PC-3 (cell line): ENCODE results near the gene GOLM1. TPM values are rescaled to one million over a fixed set of nuclear protein-coding genes. Genes with fewer than 3 reads are reported as not detected.

ENCODE experiments used
- ATAC-seq: fragments of 200-7000 bp; cut with Tn5 transposase; 2 replicates; pipeline ENCODE4 v1.9.1; 2020; ENCODE audit warnings: mild to moderate bottlenecking, moderate library complexity
- BruUV-seq: library from RNA; stranded (reverse); fragments of 400-500 nt; replicated peaks from 2 replicates; lab custom pipeline; 2021; lab: Mats Ljungman, UMichigan
- CTCF ChIA-PET: fragments of 300-600 bp; sonication (Branson Sonifier 250); formaldehyde crosslinking; loops from one replicate; lab custom pipeline; 2022; ENCODE audit warnings: antibody characterized with exemption; lab: Charles Lee
- POLR2A ChIA-PET: fragments of 300-600 bp; sonication (Branson Sonifier 250); formaldehyde crosslinking; loops from one replicate; lab custom pipeline; 2022; ENCODE audit warnings: antibody characterized with exemption; ENCODE audit not compliant: unreplicated experiment; lab: Charles Lee
- DNase-seq: peaks from one replicate; pipeline ENCODE4 v3.0.0-alpha.2; 2015
- H2AFZ ChIP-seq: fragments of 300-600 bp; sonication (generic); 2 replicates; pipeline ENCODE4 v1.6.0; 2016; ENCODE audit warnings: antibody characterized with exemption, low read length
- H3F3A ChIP-seq: fragments of 300-600 bp; sonication (generic); one replicate; pipeline ENCODE4 v1.6.0; 2017; ENCODE audit warnings: antibody characterized with exemption, low read length, control low read depth, mild to moderate bottlenecking; ENCODE audit not compliant: unreplicated experiment
- H3K27ac ChIP-seq: fragments of 300-600 bp; sonication (generic); 2 replicates; pipeline ENCODE4 v1.5.1; 2016; ENCODE audit warnings: mild to moderate bottlenecking, low read length
- H3K27me3 ChIP-seq: fragments of 300-600 bp; sonication (generic); 2 replicates; pipeline ENCODE4 v1.6.1; 2016; ENCODE audit warnings: low read length, mixed read lengths
- H3K36me3 ChIP-seq: fragments of 300-600 bp; sonication (generic); 2 replicates; pipeline ENCODE4 v1.6.1; 2016; ENCODE audit warnings: low read depth, mixed run types, low read length, mixed read lengths
- H3K4me1 ChIP-seq: fragments of 300-600 bp; sonication (generic); 2 replicates; pipeline ENCODE4 v1.5.1; 2016; ENCODE audit warnings: low read length; ENCODE audit not compliant: insufficient read depth
- H3K4me2 ChIP-seq: fragments of 300-600 bp; sonication (generic); 2 replicates; pipeline ENCODE4 v1.6.0; 2016; ENCODE audit warnings: low read length
- H3K4me3 ChIP-seq: fragments of 300-600 bp; sonication (generic); 2 replicates; pipeline ENCODE4 v1.5.1; 2016; ENCODE audit warnings: mild to moderate bottlenecking, low read length, mixed read lengths
- H3K79me2 ChIP-seq: fragments of 300-600 bp; sonication (generic); 2 replicates; pipeline ENCODE4 v1.6.1; 2017; ENCODE audit warnings: low read length, mixed read lengths
- H3K9ac ChIP-seq: fragments of 300-600 bp; sonication (generic); 2 replicates; pipeline ENCODE4 v1.6.0; 2016; ENCODE audit warnings: mild to moderate bottlenecking, low read length
- H3K9me2 ChIP-seq: fragments of 300-600 bp; sonication (generic); replicated peaks from 2 replicates; pipeline ENCODE4 v1.6.1; 2016; ENCODE audit warnings: mixed run types, low read length, mixed read lengths
- H3K9me3 ChIP-seq: fragments of 300-600 bp; sonication (generic); 2 replicates; pipeline ENCODE4 v1.6.1; 2016; ENCODE audit warnings: low read length, mixed read lengths
- H4K20me1 ChIP-seq: fragments of 300-600 bp; sonication (generic); 2 replicates; pipeline ENCODE4 v1.6.1; 2016; ENCODE audit warnings: low read length, mixed read lengths
- EZH2 ChIP-seq: fragments of 300-600 bp; sonication (generic); IDR thresholded peaks from one replicate; pipeline ENCODE4 v1.6.1; 2017; ENCODE audit warnings: antibody characterized with exemption, mild to moderate bottlenecking, low read length; ENCODE audit not compliant: unreplicated experiment
- EZH2phosphoT487 ChIP-seq: fragments of 300-600 bp; sonication (generic); IDR thresholded peaks from 2 replicates; pipeline ENCODE4 v1.6.1; 2018; ENCODE audit warnings: mild to moderate bottlenecking, antibody characterized with exemption, low read length, borderline replicate concordance
- intact Hi-C: fragments of 100-400 bp; cut with micrococcal nuclease; formaldehyde crosslinking; loops from 2 replicates; pipeline ENCODE4 v1.9.0; 2023
- total RNA-seq: library from RNA; depleted of rRNA; stranded (reverse); fragments of >200 nt; gene quantifications from 2 replicates; pipeline ENCODE4 v1.2.3, GENCODE V29; 2014
- TF ChIP-seq, protein P1 (sequence below): fragments of 300-600 bp; sonication (generic); conservative IDR thresholded peaks from 2 replicates; pipeline ENCODE4 v1.5.1; 2017; ENCODE audit warnings: antibody characterized with exemption, low read depth, mild to moderate bottlenecking, low read length

Gene GOLM1
- total RNA-seq, 1 experiment from 2014 or later = 55.8 TPM

GRCh38 chr9:86102626-86103025, 3.3 kb upstream of the GOLM1 start:
- no peak overlapping the region for H2AFZ ChIP-seq
- no peaks in the 10 kb centered on the region for H3K9me3 ChIP-seq
- DNase-seq = no peak
- H4K20me1 ChIP-seq = no peaks in the 10 kb centered on the region
- BruUV-seq = no TSS peak
- TF ChIP-seq, protein P1, sequence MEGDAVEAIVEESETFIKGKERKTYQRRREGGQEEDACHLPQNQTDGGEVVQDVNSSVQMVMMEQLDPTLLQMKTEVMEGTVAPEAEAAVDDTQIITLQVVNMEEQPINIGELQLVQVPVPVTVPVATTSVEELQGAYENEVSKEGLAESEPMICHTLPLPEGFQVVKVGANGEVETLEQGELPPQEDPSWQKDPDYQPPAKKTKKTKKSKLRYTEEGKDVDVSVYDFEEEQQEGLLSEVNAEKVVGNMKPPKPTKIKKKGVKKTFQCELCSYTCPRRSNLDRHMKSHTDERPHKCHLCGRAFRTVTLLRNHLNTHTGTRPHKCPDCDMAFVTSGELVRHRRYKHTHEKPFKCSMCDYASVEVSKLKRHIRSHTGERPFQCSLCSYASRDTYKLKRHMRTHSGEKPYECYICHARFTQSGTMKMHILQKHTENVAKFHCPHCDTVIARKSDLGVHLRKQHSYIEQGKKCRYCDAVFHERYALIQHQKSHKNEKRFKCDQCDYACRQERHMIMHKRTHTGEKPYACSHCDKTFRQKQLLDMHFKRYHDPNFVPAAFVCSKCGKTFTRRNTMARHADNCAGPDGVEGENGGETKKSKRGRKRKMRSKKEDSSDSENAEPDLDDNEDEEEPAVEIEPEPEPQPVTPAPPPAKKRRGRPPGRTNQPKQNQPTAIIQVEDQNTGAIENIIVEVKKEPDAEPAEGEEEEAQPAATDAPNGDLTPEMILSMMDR = no peak
- TF ChIP-seq EZH2phosphoT487 = no peak
- no peak for TF ChIP-seq EZH2
- H3K9me2 ChIP-seq = no peaks in the 10 kb centered on the region
- ChIA-PET CTCF (no interaction called here), POLR2A (no interaction called here)
- no peaks in the 10 kb centered on the region for H3K36me3 ChIP-seq
- H3K4me2 ChIP-seq = no peak overlapping the region
- H3K4me3 ChIP-seq = no peak overlapping the region
- H3K4me1 ChIP-seq = peaks cover 4% of the 10 kb centered on the region; the same call in 1 of the 2 replicates
- intact Hi-C loops = no loop called here
- H3K79me2 ChIP-seq = peaks cover 14% of the 10 kb centered on the region
- no peak overlapping the region for H3K9ac ChIP-seq
- no peak overlapping the region for H3K27ac ChIP-seq
- no peak for ATAC-seq
- H3F3A ChIP-seq = no peaks in the 10 kb centered on the region
- no peaks in the 10 kb centered on the region for H3K27me3 ChIP-seq

- Histone ChIP-seq H4K20me1 (no peaks in the 10 kb centered on the region), H3K36me3 (no peaks in the 10 kb centered on the region), H3F3A (no peaks in the 10 kb centered on the region), H3K4me1 (peaks cover 16% of the 10 kb centered on the region), H2AFZ (peak overlapping the region; percentile 94), H3K27me3 (no peaks in the 10 kb centered on the region), H3K9me2 (no peaks in the 10 kb centered on the region), H3K4me3 (peak overlapping the region; percentile 71), H3K27ac (peak overlapping the region; percentile 34), H3K79me2 (peaks cover 41% of the 10 kb centered on the region), H3K9ac (peak overlapping the region; percentile 64), H3K4me2 (peak overlapping the region; percentile 80), H3K9me3 (no peaks in the 10 kb centered on the region)
- TF ChIP-seq, protein P1 = 0 out of 2 replicates have a peak, but pooled peaks have one; percentile 16
- TF ChIP-seq EZH2 (no peak), EZH2phosphoT487 (no peak)
- TSS peak; percentile 39 for BruUV-seq
- CTCF ChIA-PET = interaction anchor here (0.6 kb wide), 1 partner anchor 102 kb away, joined by 3 read pairs; no protein-coding TSS in a partner anchor
- peak; percentile 56 for DNase-seq
- peak; percentile 62 for ATAC-seq
- intact Hi-C loops = loop anchor here (2.0 to 10.0 kb wide), 3 partner anchors 27 to 255 kb away; partner anchors contain the start of gene TUT7
- POLR2A ChIA-PET = no interaction called here
Observed at GRCh38 chr9:86099701-86100364, 475 bp upstream of the GOLM1 start.
